Rectal smooth muscle tissue (tissue), 1 donor: Measurements from ENCODE around the gene CACNG4.

Experiments
- H3K27ac ChIP-seq: one replicate; pipeline ENCODE4 v1.7.0; 2013; ENCODE audit warnings: low read depth, low read length, inconsistent platforms
- H3K27me3 ChIP-seq: one replicate; pipeline ENCODE4 v1.7.0; 2013; ENCODE audit warnings: low read length; ENCODE audit not compliant: control insufficient read depth, insufficient read depth
- H3K36me3 ChIP-seq: one replicate; pipeline ENCODE4 v1.7.0; 2013; ENCODE audit warnings: low read length; ENCODE audit not compliant: control insufficient read depth, insufficient read depth
- H3K4me1 ChIP-seq: one replicate; pipeline ENCODE4 v1.7.0; 2013; ENCODE audit warnings: low read length; ENCODE audit not compliant: control insufficient read depth, insufficient read depth
- H3K4me3 ChIP-seq: one replicate; pipeline ENCODE4 v1.7.0; 2013; ENCODE audit warnings: low read length
- H3K9ac ChIP-seq: one replicate; pipeline ENCODE4 v1.7.0; 2013; ENCODE audit warnings: low read length

The CACNG4 gene

DNA sequence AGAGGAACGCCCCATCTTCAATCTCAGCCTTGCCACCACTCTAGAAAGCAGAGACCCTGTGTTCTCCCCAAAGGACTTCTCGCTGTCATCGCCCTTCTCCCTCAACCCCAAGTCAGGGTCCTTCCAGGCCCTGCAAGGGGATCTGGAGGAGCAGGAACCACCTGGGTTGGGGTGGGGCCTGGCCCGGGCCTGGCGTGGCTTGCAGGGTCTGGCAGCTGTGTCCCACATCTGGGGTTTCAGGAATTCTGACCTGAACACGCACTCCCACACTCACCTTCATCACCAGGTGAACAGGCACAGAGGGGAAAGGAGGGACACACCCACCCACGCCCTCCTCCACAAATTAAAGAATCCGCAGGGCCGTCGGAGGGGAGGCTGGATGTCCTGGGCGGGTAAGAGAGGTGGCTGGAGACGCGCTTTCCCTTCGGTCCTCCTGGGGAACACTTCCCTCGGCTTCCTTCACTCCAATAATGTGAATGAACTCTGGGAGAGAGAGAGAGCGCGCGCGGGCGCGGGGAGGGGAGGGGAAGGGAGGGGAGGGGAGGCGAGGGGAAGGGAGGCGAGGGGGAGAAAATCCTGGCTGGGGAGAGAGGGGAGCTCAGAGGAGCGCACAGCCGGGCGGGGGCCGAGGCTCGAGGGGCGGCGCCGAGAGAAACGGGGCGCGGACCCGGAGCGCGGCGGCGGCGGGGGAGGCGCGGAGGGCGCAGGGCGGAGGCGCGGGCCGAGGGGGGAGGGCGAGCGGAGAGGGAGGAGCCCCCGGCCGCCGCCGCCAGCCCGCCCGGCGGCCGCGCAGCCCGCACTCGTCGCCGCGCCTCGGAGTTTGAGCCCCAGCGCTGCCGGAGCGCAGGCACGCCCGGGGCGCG is at the start of gene CACNG4:
CACNG4 (plus strand) TSS at position 799 of the 863 bp plus-strand sequence. CDS start 205 bp downstream, outside the sequence.
- Histone ChIP-seq H3K4me3 (peak within 1 kb of the TSS; percentile 49), H3K27ac (no peak within 1 kb of the TSS), H3K9ac (no peak within 1 kb of the TSS), H3K36me3 (no peaks in the 10 kb centered on the region), H3K4me1 (peaks cover 3% of the 10 kb centered on the region), H3K27me3 (peaks cover 34% of the 10 kb centered on the region)

- Histone ChIP-seq H3K9ac (no peak overlapping the region), H3K36me3 (no peaks in the 10 kb centered on the region), H3K4me1 (no peaks in the 10 kb centered on the region), H3K27me3 (no peaks in the 10 kb centered on the region), H3K27ac (no peak overlapping the region), H3K4me3 (no peak overlapping the region)
Observed at GRCh38 chr17:66915204-66915611, 49.3 kb upstream of the CACNG4 start.

- no peaks in the 10 kb centered on the region for H3K36me3 ChIP-seq
Observed at GRCh38 chr17:66915792-66916191, 48.7 kb upstream of the CACNG4 start.

GRCh38 chr17:66916946-66917345 is 47.6 kb upstream of the CACNG4 start:
- Histone ChIP-seq H3K36me3 (no peaks in the 10 kb centered on the region), H3K27me3 (no peaks in the 10 kb centered on the region), H3K27ac (no peak overlapping the region), H3K4me1 (no peaks in the 10 kb centered on the region), H3K4me3 (no peak overlapping the region), H3K9ac (no peak overlapping the region)

More at GRCh38 chr17:66915792-66916191, 48.7 kb upstream of the CACNG4 start:
- Histone ChIP-seq H3K27me3 (no peaks in the 10 kb centered on the region), H3K4me1 (no peaks in the 10 kb centered on the region), H3K4me3 (no peak overlapping the region), H3K27ac (no peak overlapping the region), H3K9ac (no peak overlapping the region)

DNA sequence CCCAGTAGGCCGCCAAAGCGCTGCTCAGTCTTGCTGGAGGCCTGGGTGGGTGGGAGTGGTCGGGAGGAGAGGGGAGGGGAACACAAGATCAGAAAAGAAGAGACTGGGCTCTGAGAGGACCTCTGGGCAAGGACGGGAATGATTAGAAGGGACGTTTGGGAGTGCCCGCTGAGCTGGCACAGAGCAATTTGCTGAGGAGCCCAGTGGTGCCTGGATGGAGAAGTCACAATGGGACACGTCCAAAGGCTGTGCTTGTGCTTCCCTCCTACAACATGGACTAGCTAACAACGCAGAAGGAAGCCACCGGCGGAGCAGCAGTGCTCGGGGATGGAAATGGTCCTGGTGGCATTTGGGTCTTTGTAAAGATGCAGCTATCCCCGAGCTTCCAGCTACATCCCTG is 45.6 kb upstream of the CACNG4 start:
- Histone ChIP-seq H3K4me3 (no peak overlapping the region), H3K9ac (no peak overlapping the region), H3K27me3 (no peaks in the 10 kb centered on the region), H3K36me3 (no peaks in the 10 kb centered on the region), H3K4me1 (no peaks in the 10 kb centered on the region), H3K27ac (no peak overlapping the region)

GRCh38 chr17:66920435-66920834 is 44.1 kb upstream of the CACNG4 start:
- no peaks in the 10 kb centered on the region for H3K36me3 ChIP-seq
- H3K27ac ChIP-seq = no peak overlapping the region
- H3K4me1 ChIP-seq = no peaks in the 10 kb centered on the region
- H3K4me3 ChIP-seq = no peak overlapping the region
- H3K27me3 ChIP-seq = no peaks in the 10 kb centered on the region
- no peak overlapping the region for H3K9ac ChIP-seq

DNA sequence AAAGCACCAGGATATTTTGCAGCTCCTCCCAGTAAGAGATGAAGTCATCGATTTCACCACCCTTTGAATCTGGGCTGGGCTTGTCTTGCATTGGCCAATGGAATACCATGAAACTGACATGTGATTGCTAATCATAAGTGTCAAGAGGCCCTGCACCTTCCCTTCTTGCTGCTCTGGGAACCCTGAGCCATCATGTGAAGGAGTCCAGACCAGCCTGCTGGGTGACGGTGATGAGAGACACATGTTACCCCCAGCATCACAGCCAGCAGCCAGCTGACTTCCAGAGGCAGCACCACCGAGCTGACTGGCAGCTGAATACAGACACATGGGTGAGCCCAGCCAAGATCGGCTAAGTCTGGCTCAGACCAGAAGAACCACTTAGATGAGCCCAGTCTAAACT is 43.6 kb upstream of the CACNG4 start:
- Histone ChIP-seq H3K4me1 (no peaks in the 10 kb centered on the region), H3K9ac (no peak overlapping the region)

DNA sequence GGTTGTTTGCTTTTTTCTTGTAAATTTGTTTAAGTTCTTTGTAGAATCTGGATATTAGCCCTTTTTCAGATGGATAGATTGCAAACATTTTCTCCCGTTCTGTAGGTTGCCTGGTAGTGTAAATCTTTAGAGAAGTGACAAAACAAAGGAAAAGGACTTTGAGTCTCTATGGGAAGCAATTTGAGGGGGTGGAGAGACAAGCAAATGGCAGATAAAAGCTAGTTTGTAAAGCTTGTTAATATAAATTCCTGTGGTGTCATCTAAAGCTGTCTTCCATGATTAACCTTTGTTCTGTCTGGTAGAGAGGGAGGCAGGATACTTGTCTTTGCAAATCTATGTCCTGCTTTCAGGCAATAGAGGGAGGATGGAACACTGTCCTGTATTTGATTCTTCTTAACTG is 40.6 kb upstream of the CACNG4 start:
- Histone ChIP-seq H3K27ac (no peak overlapping the region), H3K4me1 (no peaks in the 10 kb centered on the region), H3K36me3 (no peaks in the 10 kb centered on the region), H3K9ac (no peak overlapping the region), H3K27me3 (no peaks in the 10 kb centered on the region), H3K4me3 (no peak overlapping the region)

More for the DNA sequence above, 43.6 kb upstream of the CACNG4 start:
- Histone ChIP-seq H3K27me3 (no peaks in the 10 kb centered on the region), H3K27ac (no peak overlapping the region), H3K36me3 (no peaks in the 10 kb centered on the region), H3K4me3 (no peak overlapping the region)

DNA sequence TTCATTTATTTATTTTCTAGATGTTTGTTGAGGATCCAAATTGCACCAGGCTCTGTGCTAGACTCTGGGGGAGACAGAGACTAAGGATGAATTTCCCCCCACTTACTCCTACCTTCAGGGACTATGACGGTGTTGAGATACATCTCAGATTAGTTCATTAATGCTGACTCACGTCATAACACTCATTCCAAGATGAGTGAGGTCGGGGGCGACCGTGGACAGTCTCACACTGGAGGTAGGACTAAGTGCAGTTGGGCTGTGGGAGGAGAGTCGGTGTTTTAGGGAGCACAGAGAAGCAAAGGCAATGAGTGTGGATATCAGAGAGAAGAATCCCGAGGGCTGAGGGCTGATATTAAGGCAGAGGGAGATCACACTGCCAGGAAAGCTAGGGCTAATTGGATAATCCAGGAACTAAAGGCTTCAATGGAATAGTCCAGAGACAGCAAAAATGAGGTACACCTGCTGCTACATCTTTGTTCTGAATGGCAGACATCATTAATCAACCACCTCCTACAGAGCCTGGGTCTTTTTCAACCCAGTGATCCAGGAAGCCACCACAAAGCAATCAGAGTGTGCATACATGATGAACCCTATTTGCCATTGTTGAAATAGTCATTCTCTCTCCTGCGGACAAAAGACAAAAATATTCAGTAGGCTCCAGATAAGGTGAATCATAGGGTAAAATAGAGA is 38.6 kb upstream of the CACNG4 start:
- no peaks in the 10 kb centered on the region for H3K36me3 ChIP-seq
- H3K27ac ChIP-seq = no peak overlapping the region
- no peaks in the 10 kb centered on the region for H3K4me1 ChIP-seq
- H3K4me3 ChIP-seq = no peak overlapping the region
- H3K9ac ChIP-seq = no peak overlapping the region
- H3K27me3 ChIP-seq = no peaks in the 10 kb centered on the region

- H3K4me3 ChIP-seq = no peak overlapping the region
- H3K9ac ChIP-seq = no peak overlapping the region
- H3K4me1 ChIP-seq = no peaks in the 10 kb centered on the region
- H3K36me3 ChIP-seq = no peaks in the 10 kb centered on the region
- no peak overlapping the region for H3K27ac ChIP-seq
- H3K27me3 ChIP-seq = no peaks in the 10 kb centered on the region
Observed at GRCh38 chr17:66928949-66929348, 35.6 kb upstream of the CACNG4 start.

- H3K36me3 ChIP-seq = no peaks in the 10 kb centered on the region
- no peak overlapping the region for H3K27ac ChIP-seq
- no peaks in the 10 kb centered on the region for H3K4me1 ChIP-seq
- no peak overlapping the region for H3K4me3 ChIP-seq
- no peaks in the 10 kb centered on the region for H3K27me3 ChIP-seq
- no peak overlapping the region for H3K9ac ChIP-seq
Observed at GRCh38 chr17:66929591-66929990, 34.9 kb upstream of the CACNG4 start.

GRCh38 chr17:66930933-66931332 is 33.6 kb upstream of the CACNG4 start:
- no peaks in the 10 kb centered on the region for H3K4me1 ChIP-seq
- no peak overlapping the region for H3K9ac ChIP-seq
- H3K27ac ChIP-seq = no peak overlapping the region
- no peaks in the 10 kb centered on the region for H3K36me3 ChIP-seq
- H3K27me3 ChIP-seq = no peaks in the 10 kb centered on the region
- no peak overlapping the region for H3K4me3 ChIP-seq
